ENCODE measurements around the gene BACH2.
A peak's percentile ranks its signal among the peaks of the same experiment; 100 is the strongest.

BACH2 gene

DNA sequence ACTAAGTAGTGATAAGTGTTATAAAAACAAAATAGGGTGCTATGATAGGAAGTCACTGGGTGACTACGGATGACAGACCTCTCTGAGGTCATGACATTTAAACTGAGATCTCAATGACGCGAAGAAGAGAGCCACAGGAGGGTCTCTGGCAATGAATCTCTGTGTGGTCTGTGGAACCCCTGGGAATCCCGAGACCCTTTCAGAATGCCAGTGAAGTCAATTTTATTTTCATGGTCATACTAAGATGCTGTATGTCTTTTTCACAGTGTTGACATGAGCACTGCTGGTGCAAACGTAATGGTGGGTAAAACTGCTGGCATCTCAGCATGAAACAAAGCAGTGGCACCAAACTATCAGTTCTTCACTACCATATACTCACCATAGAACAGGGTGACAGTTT, 247.3 kb downstream of the BACH2 start:
- H3K4me3 ChIP-seq (ENCODE audit: low read length): no peak overlapping the region
- TF ChIP-seq CTCF (IDR thresholded peaks at IDR 0.05; ENCODE audit: insufficient read depth, low read depth, low read length, missing control alignments): no peak
- no peak for DNase-seq (ENCODE audit: low read depth)

- no peak for TF ChIP-seq CTCF (IDR thresholded peaks at IDR 0.05; ENCODE audit: insufficient read depth, low read depth, low read length, missing control alignments)
- no peak for DNase-seq (ENCODE audit: low read depth)
These were observed 248.3 kb downstream of the BACH2 start for GRCh38 chr6:90048206-90048967.

DNA sequence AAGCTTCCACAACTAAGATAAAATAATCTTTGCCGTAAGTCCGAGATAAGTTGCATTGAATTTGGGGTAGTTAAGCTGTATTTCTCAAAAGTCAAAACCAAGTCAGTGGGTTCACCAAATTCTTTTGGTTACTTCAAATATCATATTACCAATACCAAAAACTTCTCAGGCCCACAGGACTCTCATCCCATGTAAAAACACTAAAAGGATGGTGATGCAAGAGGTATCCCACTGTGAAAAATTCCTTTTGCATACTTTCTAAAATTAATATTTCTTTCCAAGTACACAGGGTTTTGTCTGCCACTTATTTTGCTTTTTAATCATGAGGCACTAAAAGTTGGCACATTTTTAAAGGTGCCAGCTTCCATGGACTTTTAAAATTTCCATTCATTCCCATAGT, 251.1 kb downstream of the BACH2 start:
- H3K4me3 ChIP-seq (ENCODE audit: low read length): no peak overlapping the region
- no peak for TF ChIP-seq CTCF (IDR thresholded peaks at IDR 0.05; ENCODE audit: insufficient read depth, low read depth, low read length, missing control alignments)
- DNase-seq (ENCODE audit: low read depth): no peak

More at GRCh38 chr6:90048206-90048967, 248.3 kb downstream of the BACH2 start:
- no peak overlapping the region for H3K4me3 ChIP-seq (ENCODE audit: low read length)

DNA sequence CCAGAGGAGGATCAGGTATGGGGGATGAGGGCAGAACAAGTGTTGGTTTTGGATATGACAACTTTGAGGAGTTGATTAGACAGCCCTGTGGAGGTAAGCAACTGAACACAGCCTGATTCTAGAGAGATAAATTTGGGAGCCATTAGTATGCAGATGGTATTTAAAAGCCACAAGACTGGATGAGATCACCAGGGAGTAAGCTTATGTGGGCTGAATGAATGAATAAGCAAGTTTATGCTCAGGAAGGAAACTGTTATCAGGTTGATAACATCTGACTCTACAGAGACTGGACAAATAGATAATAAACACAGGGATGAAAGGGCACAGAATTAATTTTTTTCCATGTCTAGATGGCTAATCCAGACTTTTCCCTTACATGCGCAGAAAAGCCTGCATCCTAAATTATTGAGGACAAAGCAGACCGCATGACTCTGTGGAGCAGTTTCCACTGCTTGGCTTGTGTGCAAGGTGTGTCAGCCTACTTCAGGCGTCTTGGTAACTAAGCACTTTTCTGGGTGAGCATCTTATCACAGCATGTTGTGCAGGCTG, 251.7 kb downstream of the BACH2 start:
- no peak overlapping the region for H3K4me3 ChIP-seq (ENCODE audit: low read length)
- no peak for TF ChIP-seq CTCF (IDR thresholded peaks at IDR 0.05; ENCODE audit: insufficient read depth, low read depth, low read length, missing control alignments)
- DNase-seq (ENCODE audit: low read depth): peak; percentile 25

- no peak overlapping the region for H3K4me3 ChIP-seq (ENCODE audit: low read length)
- TF ChIP-seq CTCF (IDR thresholded peaks at IDR 0.05; ENCODE audit: insufficient read depth, low read depth, low read length, missing control alignments): no peak
- no peak for DNase-seq (ENCODE audit: low read depth)
These were observed 252.3 kb downstream of the BACH2 start for GRCh38 chr6:90044182-90044832.

GRCh38 chr6:90040931-90041330, 255.7 kb downstream of the BACH2 start:
- DNase-seq (ENCODE audit: low read depth): no peak
- H3K4me3 ChIP-seq (ENCODE audit: low read length): no peak overlapping the region
- TF ChIP-seq CTCF (IDR thresholded peaks at IDR 0.05; ENCODE audit: insufficient read depth, low read depth, low read length, missing control alignments): no peak
